ENCODE measurements around the gene CASZ1.

GRCh38 chr1:10664251-10664650 lies 132.2 kb downstream of the CASZ1 start:
- TF ChIP-seq ESRRA (CRISPR knock-in tag; IDR thresholded peaks at IDR 0.05; ENCODE audit: borderline replicate concordance) (no peak), ETV6 (CRISPR knock-in tag; IDR thresholded peaks at IDR 0.05) (no peak), NFE2L1 (CRISPR knock-in tag; IDR thresholded peaks at IDR 0.05) (no peak)
- TF ChIP-seq, protein P1, sequence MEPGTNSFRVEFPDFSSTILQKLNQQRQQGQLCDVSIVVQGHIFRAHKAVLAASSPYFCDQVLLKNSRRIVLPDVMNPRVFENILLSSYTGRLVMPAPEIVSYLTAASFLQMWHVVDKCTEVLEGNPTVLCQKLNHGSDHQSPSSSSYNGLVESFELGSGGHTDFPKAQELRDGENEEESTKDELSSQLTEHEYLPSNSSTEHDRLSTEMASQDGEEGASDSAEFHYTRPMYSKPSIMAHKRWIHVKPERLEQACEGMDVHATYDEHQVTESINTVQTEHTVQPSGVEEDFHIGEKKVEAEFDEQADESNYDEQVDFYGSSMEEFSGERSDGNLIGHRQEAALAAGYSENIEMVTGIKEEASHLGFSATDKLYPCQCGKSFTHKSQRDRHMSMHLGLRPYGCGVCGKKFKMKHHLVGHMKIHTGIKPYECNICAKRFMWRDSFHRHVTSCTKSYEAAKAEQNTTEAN (CRISPR knock-in tag; IDR thresholded peaks at IDR 0.05), result no peak
- TF ChIP-seq, protein P2, sequence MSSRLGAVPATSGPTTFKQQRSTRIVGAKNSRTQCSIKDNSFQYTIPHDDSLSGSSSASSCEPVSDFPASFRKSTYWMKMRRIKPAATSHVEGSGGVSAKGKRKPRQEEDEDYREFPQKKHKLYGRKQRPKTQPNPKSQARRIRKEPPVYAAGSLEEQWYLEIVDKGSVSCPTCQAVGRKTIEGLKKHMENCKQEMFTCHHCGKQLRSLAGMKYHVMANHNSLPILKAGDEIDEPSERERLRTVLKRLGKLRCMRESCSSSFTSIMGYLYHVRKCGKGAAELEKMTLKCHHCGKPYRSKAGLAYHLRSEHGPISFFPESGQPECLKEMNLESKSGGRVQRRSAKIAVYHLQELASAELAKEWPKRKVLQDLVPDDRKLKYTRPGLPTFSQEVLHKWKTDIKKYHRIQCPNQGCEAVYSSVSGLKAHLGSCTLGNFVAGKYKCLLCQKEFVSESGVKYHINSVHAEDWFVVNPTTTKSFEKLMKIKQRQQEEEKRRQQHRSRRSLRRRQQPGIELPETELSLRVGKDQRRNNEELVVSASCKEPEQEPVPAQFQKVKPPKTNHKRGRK (CRISPR knock-in tag; IDR thresholded peaks at IDR 0.05; ENCODE audit: borderline replicate concordance), result no peak

Data from WTC11 (cell line).